IMR-90 (cell line): Measurements from ENCODE around the gene CYP4V2. TPM values are rescaled to one million over a fixed set of nuclear protein-coding genes. Genes with fewer than 3 reads are reported as not detected.

ENCODE experiments used
- ATAC-seq: fragments of 200-7000 bp; cut with Tn5 transposase; 2 replicates; pipeline ENCODE4 v1.9.1; 2020; ENCODE audit warnings: low read depth, mild to moderate bottlenecking, moderate library complexity
- BruUV-seq: library from RNA; stranded (reverse); fragments of 400-500 nt; replicated peaks from 2 replicates; lab custom pipeline; 2021; lab: Mats Ljungman, UMichigan
- CTCF ChIA-PET: fragments of 300-600 bp; formaldehyde crosslinking; extraction: SDS; loops from one replicate; lab custom pipeline; 2021; ENCODE audit warnings: antibody characterized with exemption; lab: Yijun Ruan, JAX
- POLR2A ChIA-PET: fragments of 300-600 bp; sonication (Branson Sonifier 250); formaldehyde crosslinking; loops from one replicate; lab custom pipeline; 2022; ENCODE audit warnings: antibody characterized with exemption; ENCODE audit not compliant: unreplicated experiment; lab: Charles Lee
- DNase-seq: peaks from one replicate; pipeline ENCODE4 v3.0.0; 2013
- H2AFZ ChIP-seq: replicated peaks from 2 replicates; pipeline ENCODE3; 2013; ENCODE audit warnings: low read length, mild to moderate bottlenecking; ENCODE audit not compliant: poor library complexity
- H2AK5ac ChIP-seq: 2 replicates; pipeline ENCODE4 v1.6.1; 2013; ENCODE audit warnings: low read depth, low read length, inconsistent platforms
- H2AK9ac ChIP-seq: replicated peaks from 2 replicates; pipeline ENCODE3; 2013; ENCODE audit warnings: mild to moderate bottlenecking, low read depth, low read length, moderate library complexity; ENCODE audit not compliant: poor library complexity
- H2BK120ac ChIP-seq: 2 replicates; pipeline ENCODE4 v1.6.1; 2013; ENCODE audit warnings: low read depth, low read length, inconsistent platforms
- H2BK15ac ChIP-seq: 3 replicates; pipeline ENCODE4 v1.6.1; 2013; ENCODE audit warnings: low read depth, low read length, inconsistent platforms
- H2BK20ac ChIP-seq: 2 replicates; pipeline ENCODE4 v1.6.1; 2013; ENCODE audit warnings: low read depth, mild to moderate bottlenecking, inconsistent platforms, low read length, moderate library complexity
- H2BK5ac ChIP-seq: 2 replicates; pipeline ENCODE4 v1.6.1; 2013; ENCODE audit warnings: mild to moderate bottlenecking, low read depth, low read length, inconsistent platforms; ENCODE audit not compliant: poor library complexity, severe bottlenecking
- H3K14ac ChIP-seq: replicated peaks from 2 replicates; pipeline ENCODE4 v1.6.1; 2013; ENCODE audit warnings: low read depth, low read length, inconsistent platforms
- H3K18ac ChIP-seq: 2 replicates; pipeline ENCODE4 v1.6.1; 2013; ENCODE audit warnings: low read depth, low read length, control low read depth
- H3K23ac ChIP-seq: 2 replicates; pipeline ENCODE4 v1.6.1; 2013; ENCODE audit warnings: low read depth, low read length, inconsistent platforms
- H3K27ac ChIP-seq: 2 replicates; pipeline ENCODE4 v1.5.1; 2013; ENCODE audit warnings: mild to moderate bottlenecking, control low read depth, low read length; ENCODE audit not compliant: insufficient read depth
- H3K27me3 ChIP-seq: 2 replicates; pipeline ENCODE4 v1.6.1; 2013; ENCODE audit warnings: low read length; ENCODE audit not compliant: control insufficient read depth, insufficient read depth
- H3K36me3 ChIP-seq: 2 replicates; pipeline ENCODE4 v1.6.1; 2013; ENCODE audit warnings: low read length, mixed read lengths; ENCODE audit not compliant: control insufficient read depth, insufficient read depth
- H3K4ac ChIP-seq: 2 replicates; pipeline ENCODE4 v1.6.1; 2013; ENCODE audit warnings: low read depth, low read length, inconsistent platforms
- H3K4me1 ChIP-seq: 2 replicates; pipeline ENCODE4 v1.6.1; 2013; ENCODE audit warnings: low read length, mixed read lengths; ENCODE audit not compliant: control insufficient read depth, insufficient read depth
- H3K4me2 ChIP-seq: 2 replicates; pipeline ENCODE4 v1.6.1; 2013; ENCODE audit warnings: low read depth, mild to moderate bottlenecking, control low read depth, low read length, moderate library complexity
- H3K4me3 ChIP-seq: 2 replicates; pipeline ENCODE4 v1.5.1; 2013; ENCODE audit warnings: low read depth, mild to moderate bottlenecking, control low read depth, low read length, moderate library complexity; ENCODE audit not compliant: insufficient read depth
- H3K56ac ChIP-seq: 2 replicates; pipeline ENCODE4 v1.6.1; 2013; ENCODE audit warnings: low read length, inconsistent platforms; ENCODE audit not compliant: insufficient read depth; ENCODE audit errors: extremely low read depth
- H3K79me1 ChIP-seq, 2 experiments: 2 replicates each; pipeline ENCODE4 v1.6.1; 2013; ENCODE audit warnings: low read length in 2 of 2, inconsistent platforms in 1 of 2, low read depth in 1 of 2
- H3K9ac ChIP-seq: 2 replicates; pipeline ENCODE4 v1.6.1; 2013; ENCODE audit warnings: low read depth, low read length, control low read depth
- H3K9me1 ChIP-seq: 2 replicates; pipeline ENCODE4 v1.6.1; 2013; ENCODE audit warnings: low read length, inconsistent platforms; ENCODE audit not compliant: insufficient read depth
- H3K9me3 ChIP-seq: 2 replicates; pipeline ENCODE4 v1.6.1; 2013; ENCODE audit warnings: low read length; ENCODE audit not compliant: control insufficient read depth, insufficient read depth
- H4K20me1 ChIP-seq: 2 replicates; pipeline ENCODE4 v1.6.1; 2013; ENCODE audit warnings: low read length, inconsistent platforms; ENCODE audit not compliant: insufficient read depth
- H4K5ac ChIP-seq: 2 replicates; pipeline ENCODE4 v1.6.1; 2013; ENCODE audit warnings: mild to moderate bottlenecking, low read depth, low read length, control low read depth
- H4K8ac ChIP-seq, 2 experiments: 2 replicates each; pipeline ENCODE4 v1.6.1; 2013; ENCODE audit warnings: low read depth in 2 of 2, low read length in 2 of 2, control low read depth in 1 of 2, inconsistent platforms in 1 of 2
- H4K91ac ChIP-seq: 2 replicates; pipeline ENCODE4 v1.6.1; 2013; ENCODE audit warnings: low read depth, low read length, inconsistent platforms; ENCODE audit not compliant: insufficient read depth
- MAFK ChIP-seq: IDR thresholded peaks from 2 replicates; pipeline ENCODE4 v1.6.1; 2012; ENCODE audit warnings: low read depth, low read length, improper control_type of control experiment
- NFE2L2 ChIP-seq: fragments of 150-350 bp; IDR thresholded peaks from 2 replicates; pipeline ENCODE4 v1.6.1; 2016; ENCODE audit warnings: low read depth, mild to moderate bottlenecking, low read length
- POLR2A ChIP-seq: IDR thresholded peaks from 2 replicates; pipeline ENCODE4 v1.6.1; 2012; ENCODE audit warnings: mild to moderate bottlenecking, low read depth, low read length
- WGBS, 2 experiments: methylation state at CpG; one replicate each; pipeline versions ENCODE4 v1.1.5 to v1.1.7; 2013; ENCODE audit warnings: missing lambda C conversion rate in 2 of 2; ENCODE audit not compliant: insufficient read length in 1 of 2; ENCODE audit errors: extremely low coverage in 2 of 2; 5-methylcytosine and 5-hydroxymethylcytosine counted together
- dilution Hi-C: fragments of 300-500 bp; cut with HindIII; formaldehyde crosslinking; loops from one replicate; pipeline ENCODE4 v1.14.3; 2018; ENCODE audit warnings: low sequenced_read_pairs; ENCODE audit not compliant: unreplicated experiment
- in situ Hi-C: fragments of 300-500 bp; cut with MboI; formaldehyde crosslinking; loops from 3 replicates; pipeline ENCODE4 v1.14.3; 2019; ENCODE audit warnings: low sequenced_read_pairs, inconsistent platforms, mixed read lengths
- intact Hi-C: fragments of 100-400 bp; cut with micrococcal nuclease; formaldehyde crosslinking; loops from 2 replicates; pipeline ENCODE4 v1.10.0; 2022
- polyA plus RNA-seq, 3 experiments: library from polyadenylated mRNA; depleted of rRNA; stranded (reverse); fragments of >200 nt; gene quantifications; 2 replicates each; pipeline ENCODE4 v1.2.3, GENCODE V29; 2012; ENCODE audit warnings: low replicate concordance in 1 of 3
- total RNA-seq: library from RNA; depleted of rRNA; stranded (reverse); fragments of >200 nt; gene quantifications from 2 replicates; pipeline ENCODE4 v1.2.3, GENCODE V29; 2012

Gene CYP4V2
- total and polyA plus RNA-seq, 2 of the 4 experiments (the other 2 are of a cell fraction), result 3.9 to 4.1 TPM

- Histone ChIP-seq H4K20me1 (no peaks in the 10 kb centered on the region), H3K9me3 (no peaks in the 10 kb centered on the region), H3K4me1 (no peaks in the 10 kb centered on the region; the same call in 1 of the 2 replicates), H3K9ac (no peak overlapping the region), H3K56ac (no peak overlapping the region), H3K18ac (no peak overlapping the region), H3K9me1 (peaks cover 4% of the 10 kb centered on the region; the same call in 1 of the 2 replicates), H2BK120ac (no peak overlapping the region), H2BK5ac (no peak overlapping the region), H3K4me3 (no peak overlapping the region), H3K14ac (no peak overlapping the region), H2AFZ (peak overlapping the region; percentile 64), H3K23ac (no peak overlapping the region), H3K27me3 (no peaks in the 10 kb centered on the region), H2AK5ac (no peak overlapping the region), H4K8ac (no peak overlapping the region; a peak in 1 of 4 replicates), H4K5ac (no peak overlapping the region), H3K4me2 (no peak overlapping the region; the same call in 1 of the 2 replicates), H4K91ac (no peak overlapping the region), H3K4ac (no peak overlapping the region), H3K36me3 (no peaks in the 10 kb centered on the region), H2BK15ac (no peak overlapping the region), H3K79me1 (no peaks in the 10 kb centered on the region), H2AK9ac (no peak overlapping the region), H3K27ac (no peak overlapping the region), H2BK20ac (no peak overlapping the region)
- POLR2A ChIA-PET, result interaction anchor here (1.2 kb wide), 1 partner anchor 10 kb away, joined by 3 read pairs; no protein-coding TSS in a partner anchor
- TF ChIP-seq NFE2L2 (no peak), POLR2A (0 out of 2 replicates have a peak, but pooled peaks have one; percentile 27), MAFK (no peak)
- in situ Hi-C loops, result no loop called here
- DNase-seq (peak; percentile 12), ATAC-seq (no peak; the same call in 1 of the 2 replicates)
- dilution Hi-C loops, result no loop called here
- CTCF ChIA-PET, result interaction anchor here (1.3 kb wide), 1 partner anchor 12 kb away, joined by 3 read pairs; the partner anchor contains the start of gene CYP4V2
- no TSS peak for BruUV-seq
- 20% methylated on average over 2 of the region's 12 CpGs; no CpG with 5 or more reads in 1 of the 2 experiments for WGBS, 2 experiments
- intact Hi-C loops, result loop anchor here (1.0 kb wide), 1 partner anchor 11 kb away; no protein-coding TSS in a partner anchor
Measured at GRCh38 chr4:186203406-186203805, 12.0 kb downstream of the CYP4V2 start.
